Measurements from ENCODE around the gene PPP2R2B.
"Not testable (repeated sequence)": the region's sequence is repeated elsewhere in the genome, so short reads cannot be mapped to it uniquely, and the experiment has no call there.

The PPP2R2B gene

DNA sequence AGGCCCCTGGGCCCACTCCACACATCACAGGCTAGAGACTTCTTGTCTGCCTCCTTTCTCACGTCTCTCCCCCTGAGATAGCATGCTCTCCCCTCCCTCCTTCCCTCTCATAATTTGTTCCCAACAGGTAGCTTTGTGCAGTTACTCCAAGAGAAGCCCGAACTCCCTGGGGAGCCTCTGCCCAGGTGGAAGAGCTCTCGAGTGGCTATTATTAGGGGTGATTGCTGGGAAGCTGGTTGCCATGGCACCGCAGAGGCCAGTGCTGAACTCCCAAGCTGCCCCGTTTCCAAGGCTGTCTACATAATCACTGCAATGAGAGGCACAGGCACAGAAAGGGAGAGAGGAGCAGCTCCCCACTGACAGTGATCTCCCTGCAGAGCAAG, 257.9 kb downstream of the PPP2R2B start:
- no peak overlapping the region for H2AFZ ChIP-seq (ENCODE audit: low read length, unreplicated experiment)
- H3K27me3 ChIP-seq (ENCODE audit: insufficient read depth, low read length): peaks cover 31% of the 10 kb centered on the region; the same call in 1 of the 2 replicates
- H3K27ac ChIP-seq (ENCODE audit: low read depth, low read length): no peak overlapping the region
- H3K36me3 ChIP-seq (ENCODE audit: insufficient read depth, low read length): no peaks in the 10 kb centered on the region
- H3K4me3 ChIP-seq (ENCODE audit: low read depth, low read length): no peak overlapping the region
- H3K79me2 ChIP-seq (ENCODE audit: control insufficient read depth, insufficient read depth, low read length, unreplicated experiment): no peaks in the 10 kb centered on the region
- H3K4me1 ChIP-seq (ENCODE audit: control insufficient read depth, insufficient read depth, low read length, unreplicated experiment): no peaks in the 10 kb centered on the region

GRCh38 chr5:146620031-146620668, 258.4 kb downstream of the PPP2R2B start:
- H2AFZ ChIP-seq (ENCODE audit: low read length, unreplicated experiment): no peak overlapping the region
- no peaks in the 10 kb centered on the region for H3K4me1 ChIP-seq (ENCODE audit: control insufficient read depth, insufficient read depth, low read length, unreplicated experiment)
- no peaks in the 10 kb centered on the region for H3K79me2 ChIP-seq (ENCODE audit: control insufficient read depth, insufficient read depth, low read length, unreplicated experiment)
- no peak overlapping the region for H3K4me3 ChIP-seq (ENCODE audit: low read depth, low read length)
- peaks cover 31% of the 10 kb centered on the region; the same call in 1 of the 2 replicates for H3K27me3 ChIP-seq (ENCODE audit: insufficient read depth, low read length)
- no peak overlapping the region for H3K27ac ChIP-seq (ENCODE audit: low read depth, low read length)
- no peaks in the 10 kb centered on the region for H3K36me3 ChIP-seq (ENCODE audit: insufficient read depth, low read length)

DNA sequence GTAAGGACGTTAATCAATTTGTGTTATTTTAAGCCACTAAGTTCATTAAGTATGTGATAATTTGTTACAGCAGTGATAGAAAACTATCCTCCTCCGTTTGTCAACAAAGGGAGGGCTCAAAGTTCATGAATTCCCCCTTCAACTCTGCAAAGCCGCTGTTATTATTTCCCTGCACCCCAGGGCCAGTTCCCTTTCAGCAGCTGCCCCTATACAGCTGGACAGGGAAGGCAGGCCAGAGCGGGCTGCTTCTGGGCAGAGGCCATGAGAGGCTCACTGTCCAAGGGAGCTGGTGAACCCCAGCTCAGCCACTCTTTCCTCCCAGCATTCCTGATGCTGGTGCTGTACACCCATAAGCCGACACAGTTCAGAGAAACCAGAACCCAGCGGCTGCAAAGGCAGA, 260.1 kb downstream of the PPP2R2B start:
- Histone ChIP-seq H3K4me3 (ENCODE audit: low read depth, low read length) (no peak overlapping the region), H3K27me3 (ENCODE audit: insufficient read depth, low read length) (peaks cover 25% of the 10 kb centered on the region; the same call in 1 of the 2 replicates), H3K36me3 (ENCODE audit: insufficient read depth, low read length) (no peaks in the 10 kb centered on the region), H3K4me1 (ENCODE audit: control insufficient read depth, insufficient read depth, low read length, unreplicated experiment) (no peaks in the 10 kb centered on the region), H2AFZ (ENCODE audit: low read length, unreplicated experiment) (no peak overlapping the region), H3K79me2 (ENCODE audit: control insufficient read depth, insufficient read depth, low read length, unreplicated experiment) (no peaks in the 10 kb centered on the region), H3K27ac (ENCODE audit: low read depth, low read length) (no peak overlapping the region)

DNA sequence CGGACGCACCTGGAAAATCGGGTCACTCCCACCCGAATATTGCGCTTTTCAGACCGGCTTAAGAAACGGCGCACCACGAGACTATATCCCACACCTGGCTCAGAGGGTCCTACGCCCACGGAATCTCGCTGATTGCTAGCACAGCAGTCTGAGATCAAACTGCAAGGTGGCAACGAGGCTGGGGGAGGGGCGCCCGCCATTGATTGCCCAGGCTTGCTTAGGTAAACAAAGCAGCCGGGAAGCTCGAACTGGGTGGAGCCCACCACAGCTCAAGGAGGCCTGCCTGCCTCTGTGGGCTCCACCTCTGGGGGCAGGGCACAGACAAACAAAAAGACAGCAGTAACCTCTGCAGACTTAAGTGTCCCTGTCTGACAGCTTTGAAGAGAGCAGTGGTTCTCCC, 268.8 kb downstream of the PPP2R2B start:
- not testable (repeated sequence) for H3K27ac ChIP-seq (ENCODE audit: low read depth, low read length); H3K4me1 ChIP-seq (ENCODE audit: control insufficient read depth, insufficient read depth, low read length, unreplicated experiment); H3K27me3 ChIP-seq (ENCODE audit: insufficient read depth, low read length); H2AFZ ChIP-seq (ENCODE audit: low read length, unreplicated experiment); H3K4me3 ChIP-seq (ENCODE audit: low read depth, low read length); H3K79me2 ChIP-seq (ENCODE audit: control insufficient read depth, insufficient read depth, low read length, unreplicated experiment); H3K36me3 ChIP-seq (ENCODE audit: insufficient read depth, low read length)

GRCh38 chr5:146607659-146608332, 270.8 kb downstream of the PPP2R2B start:
- Histone ChIP-seq H3K79me2 (ENCODE audit: control insufficient read depth, insufficient read depth, low read length, unreplicated experiment) (no peaks in the 10 kb centered on the region), H3K27ac (ENCODE audit: low read depth, low read length) (no peak overlapping the region), H3K4me1 (ENCODE audit: control insufficient read depth, insufficient read depth, low read length, unreplicated experiment) (no peaks in the 10 kb centered on the region), H2AFZ (ENCODE audit: low read length, unreplicated experiment) (no peak overlapping the region), H3K4me3 (ENCODE audit: low read depth, low read length) (no peak overlapping the region), H3K27me3 (ENCODE audit: insufficient read depth, low read length) (peaks cover 12% of the 10 kb centered on the region), H3K36me3 (ENCODE audit: insufficient read depth, low read length) (no peaks in the 10 kb centered on the region)

GRCh38 chr5:146606893-146607292, 271.7 kb downstream of the PPP2R2B start:
- Histone ChIP-seq H3K27ac (ENCODE audit: low read depth, low read length) (no peak overlapping the region), H3K27me3 (ENCODE audit: insufficient read depth, low read length) (peaks cover 21% of the 10 kb centered on the region), H2AFZ (ENCODE audit: low read length, unreplicated experiment) (no peak overlapping the region), H3K79me2 (ENCODE audit: control insufficient read depth, insufficient read depth, low read length, unreplicated experiment) (no peaks in the 10 kb centered on the region), H3K36me3 (ENCODE audit: insufficient read depth, low read length) (no peaks in the 10 kb centered on the region), H3K4me1 (ENCODE audit: control insufficient read depth, insufficient read depth, low read length, unreplicated experiment) (no peaks in the 10 kb centered on the region), H3K4me3 (ENCODE audit: low read depth, low read length) (no peak overlapping the region)

GRCh38 chr5:146600376-146600775, 278.2 kb downstream of the PPP2R2B start:
- Histone ChIP-seq H3K79me2 (ENCODE audit: control insufficient read depth, insufficient read depth, low read length, unreplicated experiment) (no peaks in the 10 kb centered on the region), H2AFZ (ENCODE audit: low read length, unreplicated experiment) (no peak overlapping the region), H3K36me3 (ENCODE audit: insufficient read depth, low read length) (no peaks in the 10 kb centered on the region), H3K4me1 (ENCODE audit: control insufficient read depth, insufficient read depth, low read length, unreplicated experiment) (no peaks in the 10 kb centered on the region), H3K27ac (ENCODE audit: low read depth, low read length) (no peak overlapping the region), H3K27me3 (ENCODE audit: insufficient read depth, low read length) (peaks cover 67% of the 10 kb centered on the region), H3K4me3 (ENCODE audit: low read depth, low read length) (no peak overlapping the region)

- Histone ChIP-seq H3K4me3 (ENCODE audit: low read depth, low read length) (no peak overlapping the region), H3K27me3 (ENCODE audit: insufficient read depth, low read length) (peaks cover 73% of the 10 kb centered on the region), H3K4me1 (ENCODE audit: control insufficient read depth, insufficient read depth, low read length, unreplicated experiment) (no peaks in the 10 kb centered on the region), H3K79me2 (ENCODE audit: control insufficient read depth, insufficient read depth, low read length, unreplicated experiment) (no peaks in the 10 kb centered on the region), H2AFZ (ENCODE audit: low read length, unreplicated experiment) (no peak overlapping the region), H3K36me3 (ENCODE audit: insufficient read depth, low read length) (no peaks in the 10 kb centered on the region), H3K27ac (ENCODE audit: low read depth, low read length) (no peak overlapping the region)
Observed at GRCh38 chr5:146599261-146599660, 279.3 kb downstream of the PPP2R2B start.

- Histone ChIP-seq H3K79me2 (ENCODE audit: control insufficient read depth, insufficient read depth, low read length, unreplicated experiment) (no peaks in the 10 kb centered on the region), H2AFZ (ENCODE audit: low read length, unreplicated experiment) (no peak overlapping the region), H3K4me3 (ENCODE audit: low read depth, low read length) (no peak overlapping the region), H3K27ac (ENCODE audit: low read depth, low read length) (no peak overlapping the region), H3K4me1 (ENCODE audit: control insufficient read depth, insufficient read depth, low read length, unreplicated experiment) (no peaks in the 10 kb centered on the region), H3K36me3 (ENCODE audit: insufficient read depth, low read length) (no peaks in the 10 kb centered on the region), H3K27me3 (ENCODE audit: insufficient read depth, low read length) (peaks cover 49% of the 10 kb centered on the region)
Observed at GRCh38 chr5:146595088-146595487, 283.5 kb downstream of the PPP2R2B start.

GRCh38 chr5:146592352-146592751, 286.2 kb downstream of the PPP2R2B start:
- H3K27ac ChIP-seq (ENCODE audit: low read depth, low read length): no peak overlapping the region
- no peak overlapping the region for H2AFZ ChIP-seq (ENCODE audit: low read length, unreplicated experiment)
- peaks cover 53% of the 10 kb centered on the region for H3K27me3 ChIP-seq (ENCODE audit: insufficient read depth, low read length)
- H3K36me3 ChIP-seq (ENCODE audit: insufficient read depth, low read length): no peaks in the 10 kb centered on the region
- no peaks in the 10 kb centered on the region for H3K4me1 ChIP-seq (ENCODE audit: control insufficient read depth, insufficient read depth, low read length, unreplicated experiment)
- no peak overlapping the region for H3K4me3 ChIP-seq (ENCODE audit: low read depth, low read length)
- H3K79me2 ChIP-seq (ENCODE audit: control insufficient read depth, insufficient read depth, low read length, unreplicated experiment): no peaks in the 10 kb centered on the region

- Histone ChIP-seq H3K27me3 (ENCODE audit: insufficient read depth, low read length) (peaks cover 49% of the 10 kb centered on the region), H3K79me2 (ENCODE audit: control insufficient read depth, insufficient read depth, low read length, unreplicated experiment) (no peaks in the 10 kb centered on the region), H2AFZ (ENCODE audit: low read length, unreplicated experiment) (no peak overlapping the region), H3K4me1 (ENCODE audit: control insufficient read depth, insufficient read depth, low read length, unreplicated experiment) (no peaks in the 10 kb centered on the region), H3K4me3 (ENCODE audit: low read depth, low read length) (no peak overlapping the region), H3K36me3 (ENCODE audit: insufficient read depth, low read length) (no peaks in the 10 kb centered on the region), H3K27ac (ENCODE audit: low read depth, low read length) (no peak overlapping the region)
Observed at GRCh38 chr5:146589028-146589345, 289.6 kb downstream of the PPP2R2B start.

All from ACC112 (cell line).